SK-N-SH treated with all-trans-retinoic acid at 6 μM for 48 hours (cell line): ENCODE data around the gene PPP1R15B.

Experiments
- ATAC-seq: fragments of 200-7000 bp; cut with Tn5 transposase; 3 replicates; pipeline ENCODE4 v1.9.1; 2020; ENCODE audit warnings: mild to moderate bottlenecking, moderate library complexity
- ARNTL ChIP-seq: fragments of 450-650 bp; formaldehyde crosslinking; IDR thresholded peaks from 2 replicates; pipeline ENCODE4 v1.5.0; 2020; ENCODE audit warnings: low read depth, mild to moderate bottlenecking, moderate library complexity, borderline replicate concordance
- BACH2 ChIP-seq: fragments of 250-450 bp; sonication (Bioruptor Pico); IDR thresholded peaks from 2 replicates; pipeline ENCODE4 v1.9.0; 2021; ENCODE audit warnings: mild to moderate bottlenecking, borderline replicate concordance
- CSDC2 ChIP-seq: fragments of 250-450 bp; sonication (Bioruptor Pico); IDR thresholded peaks from 2 replicates; pipeline ENCODE4 v1.5.0; 2020; ENCODE audit warnings: mild to moderate bottlenecking, moderate library complexity
- ESRRG ChIP-seq: fragments of 250-450 bp; sonication (Bioruptor Pico); IDR thresholded peaks from 2 replicates; pipeline ENCODE4 v1.6.1; 2021; ENCODE audit warnings: mild to moderate bottlenecking
- GLIS3 ChIP-seq: fragments of 250-450 bp; sonication (Bioruptor Pico); IDR thresholded peaks from 2 replicates; pipeline ENCODE4 v1.5.0; 2020; ENCODE audit warnings: mild to moderate bottlenecking, moderate library complexity
- ISL1 ChIP-seq: fragments of 250-450 bp; sonication (Bioruptor Pico); IDR thresholded peaks from 2 replicates; pipeline ENCODE4 v2.1.2; 2022; ENCODE audit warnings: mild to moderate bottlenecking, moderate library complexity
- RARB ChIP-seq: fragments of 250-450 bp; sonication (Bioruptor Pico); IDR thresholded peaks from 2 replicates; pipeline ENCODE4 v1.8.0; 2021; ENCODE audit warnings: mild to moderate bottlenecking, moderate library complexity
- SNAI2 ChIP-seq: fragments of 250-450 bp; sonication (Bioruptor Pico); IDR thresholded peaks from 2 replicates; pipeline ENCODE4 v1.5.0; 2020; ENCODE audit warnings: mild to moderate bottlenecking, moderate library complexity
- TCF4 ChIP-seq: fragments of 250-450 bp; sonication (Bioruptor Pico); IDR thresholded peaks from 2 replicates; pipeline ENCODE4 v1.8.0; 2021; ENCODE audit warnings: mild to moderate bottlenecking, moderate library complexity, borderline replicate concordance
- ZC3H10 ChIP-seq: fragments of 250-450 bp; sonication (Bioruptor Pico); IDR thresholded peaks from 2 replicates; pipeline ENCODE4 v1.5.1; 2021; ENCODE audit warnings: mild to moderate bottlenecking, moderate library complexity
- ZFP3 ChIP-seq: fragments of 250-450 bp; sonication (Bioruptor Pico); IDR thresholded peaks from 2 replicates; pipeline ENCODE4 v1.5.0; 2020; ENCODE audit warnings: mild to moderate bottlenecking, moderate library complexity
- ZFP30 ChIP-seq: fragments of 450-650 bp; formaldehyde crosslinking; IDR thresholded peaks from 2 replicates; pipeline ENCODE4 v1.5.0; 2022; ENCODE audit warnings: mild to moderate bottlenecking, moderate library complexity
- ZNF70 ChIP-seq: fragments of 450-650 bp; formaldehyde crosslinking; IDR thresholded peaks from 2 replicates; pipeline ENCODE4 v1.5.0; 2020; ENCODE audit warnings: mild to moderate bottlenecking, moderate library complexity
- ZNF8 ChIP-seq: fragments of 450-650 bp; formaldehyde crosslinking; IDR thresholded peaks from 2 replicates; pipeline ENCODE4 v1.5.0; 2020; ENCODE audit warnings: mild to moderate bottlenecking, moderate library complexity
- TF ChIP-seq, protein P1 (sequence below): fragments of 250-450 bp; sonication (Bioruptor Pico); IDR thresholded peaks from 2 replicates; pipeline ENCODE4 v1.8.0; 2021; ENCODE audit warnings: low read depth, mild to moderate bottlenecking, moderate library complexity, borderline replicate concordance
- TF ChIP-seq, protein P2 (sequence below): fragments of 250-450 bp; sonication (Bioruptor Pico); IDR thresholded peaks from 2 replicates; pipeline ENCODE4 v1.5.1; 2020; ENCODE audit warnings: low read depth, mild to moderate bottlenecking, moderate library complexity
- TF ChIP-seq, protein P3 (sequence below): fragments of 250-450 bp; sonication (Bioruptor Pico); IDR thresholded peaks from 2 replicates; pipeline ENCODE4 v1.8.0; 2020; ENCODE audit warnings: mild to moderate bottlenecking, moderate library complexity, borderline replicate concordance
- TF ChIP-seq, protein P4 (sequence below): fragments of 250-450 bp; sonication (Bioruptor Pico); IDR thresholded peaks from 2 replicates; pipeline ENCODE4 v1.5.0; 2020; ENCODE audit warnings: mild to moderate bottlenecking, moderate library complexity
- TF ChIP-seq, protein P5 (sequence below): fragments of 250-450 bp; sonication (Bioruptor Pico); IDR thresholded peaks from 2 replicates; pipeline ENCODE4 v1.5.1; 2021; ENCODE audit warnings: mild to moderate bottlenecking, moderate library complexity

Gene PPP1R15B

DNA sequence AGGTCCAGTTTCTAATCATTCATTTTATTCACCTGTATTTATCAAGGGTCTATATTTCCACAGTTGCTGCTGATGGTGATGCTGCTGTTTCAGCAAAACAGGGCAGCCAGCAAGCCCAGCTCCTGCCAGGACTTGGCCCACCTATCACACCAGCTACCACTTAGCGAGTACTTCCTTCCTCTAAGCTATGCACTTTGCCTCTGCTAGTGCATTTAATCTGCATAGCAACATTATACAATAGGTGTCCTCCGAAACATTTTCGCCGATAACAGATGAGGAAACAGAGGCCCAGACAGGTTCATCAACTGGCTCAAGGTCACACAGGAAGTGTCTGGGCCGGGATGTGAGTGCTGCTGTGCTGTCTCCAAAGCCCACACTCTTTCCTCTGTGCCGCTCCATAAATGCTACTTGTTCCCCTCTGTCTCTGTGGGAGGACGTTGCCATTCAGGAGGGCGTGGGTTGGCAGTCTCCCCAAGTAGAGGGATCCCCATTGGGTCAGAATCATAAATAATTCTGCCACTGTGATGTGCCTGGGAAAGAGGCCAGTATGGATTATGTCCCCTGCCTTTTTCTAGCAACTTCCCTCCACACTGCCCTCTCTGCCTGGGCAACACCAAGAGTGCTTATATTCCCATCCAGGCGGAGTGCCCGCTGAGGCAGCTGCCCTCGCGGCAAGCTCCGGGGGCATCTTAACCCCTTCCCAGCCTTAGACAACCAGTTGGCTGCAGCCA lies 42.5 kb downstream of the PPP1R15B start:
- no peak for TF ChIP-seq GLIS3
- TF ChIP-seq SNAI2, result no peak
- TF ChIP-seq ISL1, result no peak
- TF ChIP-seq, protein P1, sequence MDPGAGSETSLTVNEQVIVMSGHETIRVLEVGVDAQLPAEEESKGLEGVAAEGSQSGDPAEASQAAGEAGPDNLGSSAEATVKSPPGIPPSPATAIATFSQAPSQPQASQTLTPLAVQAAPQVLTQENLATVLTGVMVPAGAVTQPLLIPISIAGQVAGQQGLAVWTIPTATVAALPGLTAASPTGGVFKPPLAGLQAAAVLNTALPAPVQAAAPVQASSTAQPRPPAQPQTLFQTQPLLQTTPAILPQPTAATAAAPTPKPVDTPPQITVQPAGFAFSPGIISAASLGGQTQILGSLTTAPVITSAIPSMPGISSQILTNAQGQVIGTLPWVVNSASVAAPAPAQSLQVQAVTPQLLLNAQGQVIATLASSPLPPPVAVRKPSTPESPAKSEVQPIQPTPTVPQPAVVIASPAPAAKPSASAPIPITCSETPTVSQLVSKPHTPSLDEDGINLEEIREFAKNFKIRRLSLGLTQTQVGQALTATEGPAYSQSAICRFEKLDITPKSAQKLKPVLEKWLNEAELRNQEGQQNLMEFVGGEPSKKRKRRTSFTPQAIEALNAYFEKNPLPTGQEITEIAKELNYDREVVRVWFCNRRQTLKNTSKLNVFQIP (CRISPR knock-in tag), result no peak
- no peak for TF ChIP-seq ESRRG (CRISPR knock-in tag)
- TF ChIP-seq ZNF8 (CRISPR knock-in tag), result no peak
- no peak for ATAC-seq

DNA sequence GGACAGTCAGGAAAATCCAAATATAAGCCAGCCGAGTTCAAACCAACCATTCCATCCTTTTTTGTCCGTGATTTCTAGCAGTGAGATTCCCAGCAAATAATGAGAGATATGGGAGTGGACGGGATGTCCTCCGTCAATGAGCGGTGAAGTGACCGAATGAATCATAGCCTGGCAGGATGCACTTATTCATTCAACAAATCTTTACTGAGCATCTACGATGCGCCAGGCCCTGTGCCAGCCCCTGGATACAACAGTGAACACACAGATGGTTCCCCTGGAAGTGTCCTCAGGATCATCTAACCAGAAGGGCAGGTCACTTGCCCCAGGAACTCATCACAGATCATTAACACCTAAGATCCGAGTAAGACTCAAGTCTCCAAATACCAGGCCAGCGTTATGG lies 43.7 kb downstream of the PPP1R15B start:
- TF ChIP-seq, protein P2, sequence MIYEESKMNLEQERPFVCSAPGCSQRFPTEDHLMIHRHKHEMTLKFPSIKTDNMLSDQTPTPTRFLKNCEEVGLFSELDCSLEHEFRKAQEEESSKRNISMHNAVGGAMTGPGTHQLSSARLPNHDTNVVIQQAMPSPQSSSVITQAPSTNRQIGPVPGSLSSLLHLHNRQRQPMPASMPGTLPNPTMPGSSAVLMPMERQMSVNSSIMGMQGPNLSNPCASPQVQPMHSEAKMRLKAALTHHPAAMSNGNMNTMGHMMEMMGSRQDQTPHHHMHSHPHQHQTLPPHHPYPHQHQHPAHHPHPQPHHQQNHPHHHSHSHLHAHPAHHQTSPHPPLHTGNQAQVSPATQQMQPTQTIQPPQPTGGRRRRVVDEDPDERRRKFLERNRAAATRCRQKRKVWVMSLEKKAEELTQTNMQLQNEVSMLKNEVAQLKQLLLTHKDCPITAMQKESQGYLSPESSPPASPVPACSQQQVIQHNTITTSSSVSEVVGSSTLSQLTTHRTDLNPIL (CRISPR knock-in tag), result no peak
- no peak for TF ChIP-seq CSDC2 (CRISPR knock-in tag)
- no peak for ATAC-seq

DNA sequence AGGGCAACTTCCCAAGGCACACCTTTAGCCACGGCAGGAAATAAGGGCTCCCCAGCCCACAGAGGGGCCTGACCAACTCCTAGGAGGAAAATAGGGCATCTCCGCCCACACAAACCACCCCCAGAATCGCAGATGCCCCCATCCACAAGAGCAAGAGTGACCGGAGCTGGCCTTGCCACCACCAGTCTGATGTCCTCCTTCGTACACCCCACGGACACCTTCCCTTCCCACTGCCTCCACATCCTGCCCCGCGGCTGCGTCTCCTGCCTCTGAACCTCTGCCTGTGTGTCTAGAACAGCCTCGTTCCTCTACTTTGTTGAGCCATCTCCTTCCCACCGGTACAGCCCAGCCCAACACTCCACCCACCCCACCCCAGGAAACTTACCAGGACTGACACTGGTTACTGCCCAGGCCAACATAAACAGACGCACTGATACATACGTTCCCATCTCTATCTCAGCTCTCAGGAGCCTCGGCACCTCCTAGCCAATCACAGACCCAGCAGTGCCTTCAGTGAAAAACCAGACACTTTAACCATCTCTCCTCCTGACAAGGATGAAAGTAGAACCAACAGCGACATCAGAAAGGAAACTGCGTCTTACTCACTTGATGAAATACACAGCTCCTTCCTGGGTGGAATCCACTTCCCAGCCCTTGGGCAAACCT lies 44.3 kb downstream of the PPP1R15B start:
- no peak for TF ChIP-seq ZFP3 (CRISPR knock-in tag)
- TF ChIP-seq, protein P3, sequence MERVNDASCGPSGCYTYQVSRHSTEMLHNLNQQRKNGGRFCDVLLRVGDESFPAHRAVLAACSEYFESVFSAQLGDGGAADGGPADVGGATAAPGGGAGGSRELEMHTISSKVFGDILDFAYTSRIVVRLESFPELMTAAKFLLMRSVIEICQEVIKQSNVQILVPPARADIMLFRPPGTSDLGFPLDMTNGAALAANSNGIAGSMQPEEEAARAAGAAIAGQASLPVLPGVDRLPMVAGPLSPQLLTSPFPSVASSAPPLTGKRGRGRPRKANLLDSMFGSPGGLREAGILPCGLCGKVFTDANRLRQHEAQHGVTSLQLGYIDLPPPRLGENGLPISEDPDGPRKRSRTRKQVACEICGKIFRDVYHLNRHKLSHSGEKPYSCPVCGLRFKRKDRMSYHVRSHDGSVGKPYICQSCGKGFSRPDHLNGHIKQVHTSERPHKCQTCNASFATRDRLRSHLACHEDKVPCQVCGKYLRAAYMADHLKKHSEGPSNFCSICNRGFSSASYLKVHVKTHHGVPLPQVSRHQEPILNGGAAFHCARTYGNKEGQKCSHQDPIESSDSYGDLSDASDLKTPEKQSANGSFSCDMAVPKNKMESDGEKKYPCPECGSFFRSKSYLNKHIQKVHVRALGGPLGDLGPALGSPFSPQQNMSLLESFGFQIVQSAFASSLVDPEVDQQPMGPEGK, result no peak
- TF ChIP-seq, protein P4, sequence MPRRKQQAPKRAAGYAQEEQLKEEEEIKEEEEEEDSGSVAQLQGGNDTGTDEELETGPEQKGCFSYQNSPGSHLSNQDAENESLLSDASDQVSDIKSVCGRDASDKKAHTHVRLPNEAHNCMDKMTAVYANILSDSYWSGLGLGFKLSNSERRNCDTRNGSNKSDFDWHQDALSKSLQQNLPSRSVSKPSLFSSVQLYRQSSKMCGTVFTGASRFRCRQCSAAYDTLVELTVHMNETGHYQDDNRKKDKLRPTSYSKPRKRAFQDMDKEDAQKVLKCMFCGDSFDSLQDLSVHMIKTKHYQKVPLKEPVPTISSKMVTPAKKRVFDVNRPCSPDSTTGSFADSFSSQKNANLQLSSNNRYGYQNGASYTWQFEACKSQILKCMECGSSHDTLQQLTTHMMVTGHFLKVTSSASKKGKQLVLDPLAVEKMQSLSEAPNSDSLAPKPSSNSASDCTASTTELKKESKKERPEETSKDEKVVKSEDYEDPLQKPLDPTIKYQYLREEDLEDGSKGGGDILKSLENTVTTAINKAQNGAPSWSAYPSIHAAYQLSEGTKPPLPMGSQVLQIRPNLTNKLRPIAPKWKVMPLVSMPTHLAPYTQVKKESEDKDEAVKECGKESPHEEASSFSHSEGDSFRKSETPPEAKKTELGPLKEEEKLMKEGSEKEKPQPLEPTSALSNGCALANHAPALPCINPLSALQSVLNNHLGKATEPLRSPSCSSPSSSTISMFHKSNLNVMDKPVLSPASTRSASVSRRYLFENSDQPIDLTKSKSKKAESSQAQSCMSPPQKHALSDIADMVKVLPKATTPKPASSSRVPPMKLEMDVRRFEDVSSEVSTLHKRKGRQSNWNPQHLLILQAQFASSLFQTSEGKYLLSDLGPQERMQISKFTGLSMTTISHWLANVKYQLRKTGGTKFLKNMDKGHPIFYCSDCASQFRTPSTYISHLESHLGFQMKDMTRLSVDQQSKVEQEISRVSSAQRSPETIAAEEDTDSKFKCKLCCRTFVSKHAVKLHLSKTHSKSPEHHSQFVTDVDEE (CRISPR knock-in tag), result no peak
- TF ChIP-seq RARB (CRISPR knock-in tag), result no peak
- no peak for TF ChIP-seq BACH2 (CRISPR knock-in tag)
- TF ChIP-seq ZC3H10 (CRISPR knock-in tag), result no peak
- no peak for TF ChIP-seq ZNF70 (CRISPR knock-in tag)
- TF ChIP-seq, protein P2 (CRISPR knock-in tag), result no peak
- TF ChIP-seq TCF4 (CRISPR knock-in tag), result no peak
- TF ChIP-seq, protein P5, sequence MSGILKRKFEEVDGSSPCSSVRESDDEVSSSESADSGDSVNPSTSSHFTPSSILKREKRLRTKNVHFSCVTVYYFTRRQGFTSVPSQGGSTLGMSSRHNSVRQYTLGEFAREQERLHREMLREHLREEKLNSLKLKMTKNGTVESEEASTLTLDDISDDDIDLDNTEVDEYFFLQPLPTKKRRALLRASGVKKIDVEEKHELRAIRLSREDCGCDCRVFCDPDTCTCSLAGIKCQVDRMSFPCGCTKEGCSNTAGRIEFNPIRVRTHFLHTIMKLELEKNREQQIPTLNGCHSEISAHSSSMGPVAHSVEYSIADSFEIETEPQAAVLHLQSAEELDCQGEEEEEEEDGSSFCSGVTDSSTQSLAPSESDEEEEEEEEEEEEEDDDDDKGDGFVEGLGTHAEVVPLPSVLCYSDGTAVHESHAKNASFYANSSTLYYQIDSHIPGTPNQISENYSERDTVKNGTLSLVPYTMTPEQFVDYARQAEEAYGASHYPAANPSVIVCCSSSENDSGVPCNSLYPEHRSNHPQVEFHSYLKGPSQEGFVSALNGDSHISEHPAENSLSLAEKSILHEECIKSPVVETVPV (CRISPR knock-in tag), result no peak
- no peak for TF ChIP-seq SNAI2
- no peak for TF ChIP-seq ARNTL
- TF ChIP-seq ZFP30 (CRISPR knock-in tag), result no peak
- no peak for ATAC-seq
